Esophagus squamous epithelium (tissue), 5 donors: ENCODE data around the gene RMND5A. TPM values are rescaled to one million over a fixed set of nuclear protein-coding genes. Genes with fewer than 3 reads are reported as not detected.

Experiments
- DNase-seq: peaks from one replicate; lab custom pipeline; 2025; lab: John Stamatoyannopoulos, UW
- H3K27ac ChIP-seq, 4 donors: fragments of 200-600 bp; sonication (generic); one replicate each; pipeline ENCODE4 v1.5.1; 2016 to 2019; ENCODE audit warnings: mild to moderate bottlenecking in 1 of 4
- H3K27me3 ChIP-seq, 4 donors: fragments of 200-600 bp; sonication (generic); 1 replicate in 3 of 4; 2 replicates in 1 of 4; pipeline versions ENCODE4 v1.5.1 to v1.6.0; 2017 to 2021; ENCODE audit warnings: antibody characterized with exemption in 1 of 4
- H3K36me3 ChIP-seq, 3 donors: fragments of 200-600 bp; sonication (generic); one replicate each; pipeline ENCODE4 v1.5.1; 2016 to 2019
- H3K4me1 ChIP-seq, 3 donors: fragments of 200-600 bp; sonication (generic); one replicate each; pipeline ENCODE4 v1.5.1; 2017 to 2019
- H3K4me3 ChIP-seq, 4 donors: fragments of 200-600 bp; sonication (generic); 1 replicate in 3 of 4; 2 replicates in 1 of 4; pipeline ENCODE4 v1.5.1; 2016 to 2019; ENCODE audit warnings: mild to moderate bottlenecking in 2 of 4, moderate library complexity in 1 of 4
- H3K9me3 ChIP-seq, 3 donors: fragments of 200-600 bp; sonication (generic); one replicate each; pipeline ENCODE4 v1.5.1; 2016 to 2019
- CTCF ChIP-seq, 6 experiments: fragments of 450-650 bp in 4 of 6; fragments of 200-600 bp in 2 of 6; sonication (generic) in 2 of 6; IDR thresholded peaks; one replicate each; pipeline ENCODE4 v1.5.1; 2016 to 2019; ENCODE audit warnings: antibody characterized with exemption in 6 of 6, mild to moderate bottlenecking in 4 of 6, moderate library complexity in 4 of 6
- POLR2A ChIP-seq, 4 donors: fragments of 450-650 bp; IDR thresholded peaks; one replicate each; pipeline ENCODE4 v1.6.1; 2017; ENCODE audit warnings: antibody characterized with exemption in 4 of 4, mild to moderate bottlenecking in 4 of 4, moderate library complexity in 3 of 4
- WGBS, 2 donors: methylation state at CpG; one replicate each; pipeline ENCODE4 v1.1.5; 2018; 5-methylcytosine and 5-hydroxymethylcytosine counted together
- intact Hi-C: fragments of 100-400 bp; cut with DNase I; formaldehyde crosslinking; loops from one replicate; pipeline ENCODE4 v1.15.0; 2022
- total RNA-seq, 4 donors: library from RNA; depleted of rRNA; stranded (reverse); fragments of >200 nt; gene quantifications; one replicate each; pipeline ENCODE4 v1.1.0, GENCODE V29; 2016
- donor health status: DM: yes; HTN: yes; CAD: no.

Gene RMND5A
- total RNA-seq, 4 donors from 2014 or later, result 36.0 to 65.4 (median 48.7) TPM

GRCh38 chr2:86808315-86809161 is 88.4 kb downstream of the RMND5A start:
- Histone ChIP-seq H3K9me3 (no peaks in the 10 kb centered on the region), H3K36me3 (no peaks in the 10 kb centered on the region), H3K27ac (peak overlapping the region; percentile 30 to 85 (median 77)), H3K4me1 (peaks cover 9 to 39% (median 25%) of the 10 kb centered on the region in 3 donors), H3K4me3 (peak overlapping the region; percentile 41 to 67 (median 60)), H3K27me3 (peaks cover 8 to 59% (median 9%) of the 10 kb centered on the region in 4 donors)
- no peak for TF ChIP-seq POLR2A (IDR thresholded peaks at IDR 0.05)
- TF ChIP-seq CTCF (IDR thresholded peaks at IDR 0.05), result peak; percentile 82 to 97 (median 91)
- WGBS, 2 donors, result 8 to 22% methylated on average over 19 to 35 of the region's 36 CpGs
- intact Hi-C loops, result no loop called here
- peak; percentile 27 for DNase-seq

GRCh38 chr2:86809481-86810121 is 89.5 kb downstream of the RMND5A start:
- peak overlapping the region in 2 of 4 donors; percentile 22 to 58 for H3K4me3 ChIP-seq
- intact Hi-C loops, result no loop called here
- 33 to 51% methylated on average over 32 to 39 of the region's 43 CpGs for WGBS, 2 donors
- peaks cover 8 to 68% (median 9%) of the 10 kb centered on the region in 4 donors for H3K27me3 ChIP-seq
- H3K27ac ChIP-seq, result peak overlapping the region in 1 of 4 donors; percentile 85
- TF ChIP-seq POLR2A (IDR thresholded peaks at IDR 0.05), result no peak
- no peak for TF ChIP-seq CTCF (IDR thresholded peaks at IDR 0.05)
- no peak for DNase-seq
- no peaks in the 10 kb centered on the region for H3K9me3 ChIP-seq
- no peaks in the 10 kb centered on the region for H3K36me3 ChIP-seq
- H3K4me1 ChIP-seq, result peaks cover 9 to 39% (median 25%) of the 10 kb centered on the region in 3 donors

- no peak overlapping the region for H3K4me3 ChIP-seq
- DNase-seq, result no peak
- H3K27ac ChIP-seq, result no peak overlapping the region
- H3K9me3 ChIP-seq, result no peaks in the 10 kb centered on the region
- H3K27me3 ChIP-seq, result peaks cover 0 to 42% (median 0%) of the 10 kb centered on the region in 4 donors
- intact Hi-C loops, result no loop called here
- 50 to 78% methylated on average over 1 of the region's 1 CpG for WGBS, 2 donors
- no peaks in the 10 kb centered on the region for H3K4me1 ChIP-seq
- no peaks in the 10 kb centered on the region for H3K36me3 ChIP-seq
- no peak for TF ChIP-seq CTCF (IDR thresholded peaks at IDR 0.05)
- TF ChIP-seq POLR2A (IDR thresholded peaks at IDR 0.05), result no peak
Observed at GRCh38 chr2:86815611-86816010, 95.5 kb downstream of the RMND5A start.

- WGBS, 2 donors, result 80 to 83% methylated on average over 4 of the region's 4 CpGs
- Histone ChIP-seq H3K27me3 (peaks cover 0 to 19% (median 0%) of the 10 kb centered on the region in 4 donors), H3K36me3 (no peaks in the 10 kb centered on the region), H3K9me3 (no peaks in the 10 kb centered on the region), H3K4me3 (no peak overlapping the region), H3K4me1 (peaks cover 0 to 6% (median 0%) of the 10 kb centered on the region in 3 donors), H3K27ac (no peak overlapping the region)
- no peak for DNase-seq
- intact Hi-C loops, result no loop called here
- TF ChIP-seq CTCF (IDR thresholded peaks at IDR 0.05), result no peak
- no peak for TF ChIP-seq POLR2A (IDR thresholded peaks at IDR 0.05)
Observed at GRCh38 chr2:86818114-86818801, 98.2 kb downstream of the RMND5A start.
